ENCODE data around the gene PER2. TPM values are rescaled to one million over a fixed set of nuclear protein-coding genes. Genes with fewer than 3 reads are reported as not detected.

Gene PER2
- total and polyA plus RNA-seq, 2 of the 13 experiments (the other 11 are each of a cell fraction or from before 2014, with no cell fraction given): 5.1 to 9.4 TPM

- no peak for TF ChIP-seq ZNF839 (CRISPR knock-in tag; IDR thresholded peaks at IDR 0.05; ENCODE audit: borderline replicate concordance)
- no peak for TF ChIP-seq ZNF260 (CRISPR knock-in tag; IDR thresholded peaks at IDR 0.05; ENCODE audit: borderline replicate concordance, low read depth)
- no peak for TF ChIP-seq ZNF749 (CRISPR knock-in tag; IDR thresholded peaks at IDR 0.05; ENCODE audit: borderline replicate concordance)
- TF ChIP-seq ZNF563 (CRISPR knock-in tag; IDR thresholded peaks at IDR 0.05): no peak
- no peak for TF ChIP-seq ARID5B (CRISPR knock-in tag; IDR thresholded peaks at IDR 0.05)
- TF ChIP-seq KAT7 (CRISPR knock-in tag; IDR thresholded peaks at IDR 0.05; ENCODE audit: borderline replicate concordance): no peak
- Histone ChIP-seq H3K9ac (ENCODE audit: insufficient read depth, low read depth, low read length) (no peak overlapping the region), H2AFZ (ENCODE audit: low read length) (no peak overlapping the region), H3K9me3 (ENCODE audit: low read length) (no peaks in the 10 kb centered on the region), H4K20me1 (ENCODE audit: insufficient read depth, low read length) (no peaks in the 10 kb centered on the region), H3K27me3 (ENCODE audit: control insufficient read depth in 1 of 2, insufficient read depth in 2 of 2, low read length in 2 of 2) (no peaks in the 10 kb centered on the region), H3K79me2 (ENCODE audit: insufficient read depth, low read length) (no peaks in the 10 kb centered on the region), H3K4me2 (ENCODE audit: low read depth, low read length) (no peak overlapping the region), H3K4me3 (replicated peaks in 1 of 3; ENCODE audit: insufficient read depth in 1 of 3, low read depth in 2 of 3, low read length in 3 of 3) (no peak overlapping the region), H3K4me1 (ENCODE audit: insufficient read depth, low read length) (peaks cover 3% of the 10 kb centered on the region), H3K36me3 (replicated peaks in 1 of 2; ENCODE audit: control insufficient read depth in 1 of 2, insufficient read depth in 2 of 2, low read length in 2 of 2) (peaks cover 44 to 62% of the 10 kb centered on the region in 2 experiments), H3K27ac (ENCODE audit: extremely low read length, insufficient read depth, low read length) (no peak overlapping the region)
- FAIRE-seq: no peak
- no peak for DNase-seq (ENCODE audit: low spot score)
- intact Hi-C loops (cut with micrococcal nuclease; ENCODE audit: unreplicated experiment): no loop called here
- ChIA-PET POLR2A (no interaction called here), CTCF (ENCODE audit: low intra/inter-chr PET ratio, low total read pairs) (no interaction called here)
- in situ Hi-C loops (cut with HindIII; ENCODE audit: extremely low pct_ligation_motif_present, low pct_unique_long_range_greater_than_20kb): no loop called here
- no peak for ATAC-seq
- no TSS peak for BruUV-seq (replicated peaks)
- 93% methylated on average over 9 of the region's 11 CpGs for WGBS (ENCODE audit: low lambda C conversion rate)
Observed at GRCh38 chr2:238251986-238252385, 36.4 kb downstream of the PER2 start.
